Activated CD4-positive, alpha-beta T cell treated with anti-CD3 and anti-CD28 coated beads for 36 hours (primary cell): ENCODE data around the gene NFKB2. TPM values are rescaled to one million over a fixed set of nuclear protein-coding genes. Genes with fewer than 3 reads are reported as not detected.

Experiments used
- ATAC-seq: fragments of 200-7000 bp; cut with Tn5 transposase; one replicate; pipeline ENCODE4 v1.10.0; 2021; ENCODE audit warnings: mild to moderate bottlenecking, moderate library complexity
- CTCF ChIA-PET: fragments of 350-600 bp; sonication (Branson Sonifier 250); formaldehyde crosslinking; loops from one replicate; lab custom pipeline; 2021; ENCODE audit warnings: antibody characterized with exemption; lab: Charles Lee
- POLR2A ChIA-PET: fragments of 350-600 bp; sonication (Branson Sonifier 250); formaldehyde crosslinking; loops from one replicate; lab custom pipeline; 2021; ENCODE audit warnings: antibody characterized with exemption, inconsistent platforms; lab: Charles Lee
- DNase-seq: peaks from one replicate; pipeline ENCODE4 v3.0.0-alpha.2; 2020
- H3K27ac Mint-ChIP-seq: one replicate; pipeline ENCODE4 v1.8.0; 2021; ENCODE audit warnings: mixed read lengths
- H3K27me3 Mint-ChIP-seq: one replicate; pipeline ENCODE4 v1.8.0; 2021; ENCODE audit warnings: mixed read lengths
- H3K36me3 Mint-ChIP-seq: one replicate; pipeline ENCODE4 v1.8.0; 2021; ENCODE audit warnings: low read depth, mixed read lengths
- H3K4me1 Mint-ChIP-seq: one replicate; pipeline ENCODE4 v1.8.0; 2021; ENCODE audit warnings: mixed read lengths
- H3K4me3 Mint-ChIP-seq: one replicate; pipeline ENCODE4 v1.8.0; 2021; ENCODE audit warnings: mild to moderate bottlenecking, moderate library complexity, mixed read lengths
- H3K9me3 Mint-ChIP-seq: one replicate; pipeline ENCODE4 v1.8.0; 2021; ENCODE audit warnings: low read depth, mixed read lengths
- intact Hi-C, 2 experiments: fragments of 100-400 bp; cut with DNase I in 1 of 2; cut with micrococcal nuclease in 1 of 2; formaldehyde crosslinking; loops; one replicate each; pipeline versions ENCODE4 v1.14.2 to v1.15.1; 2022 to 2024; cut with DNase I, micrococcal nuclease
- total RNA-seq, 2 experiments: library from RNA; stranded (reverse); gene quantifications; one replicate each; pipeline ENCODE4 v1.2.3, GENCODE V29; 2021

The NFKB2 gene
- total RNA-seq, 2 experiments from 2014 or later = 228 to 238 TPM

DNA sequence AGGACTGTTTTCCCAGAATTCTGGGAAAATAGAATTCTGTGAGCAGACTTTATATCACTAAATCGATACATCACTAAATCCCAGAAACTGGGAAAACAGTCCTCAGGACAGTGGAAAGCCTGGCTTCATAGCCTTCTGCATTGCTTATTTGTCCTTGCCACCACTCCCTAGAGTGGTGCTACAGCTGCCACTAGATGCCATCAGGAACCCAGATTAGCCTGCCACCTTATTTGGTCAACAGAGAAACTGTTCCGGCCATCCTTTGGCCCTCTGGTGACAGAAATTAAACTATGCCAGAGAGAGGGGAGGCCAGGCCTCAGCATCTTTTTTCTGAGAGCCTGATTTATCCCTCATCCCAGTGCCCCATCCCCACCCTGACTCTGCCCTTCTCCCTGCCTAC is 19.6 kb upstream of the NFKB2 start:
- intact Hi-C loops = loop anchor here in 1 of 2 experiments (5.0 kb wide), 1 partner anchor 206 kb away; no protein-coding TSS in a partner anchor
- no peak overlapping the region for H3K4me3 Mint-ChIP-seq
- DNase-seq (no peak), ATAC-seq (no peak)
- H3K27me3 Mint-ChIP-seq = no peaks in the 10 kb centered on the region
- CTCF ChIA-PET = interaction anchor here (0.6 to 1.5 kb wide), 5 partner anchors 24 to 206 kb away, joined by 3 to 4 read pairs (median 3); no protein-coding TSS in a partner anchor
- H3K4me1 Mint-ChIP-seq = no peaks in the 10 kb centered on the region
- H3K9me3 Mint-ChIP-seq = no peaks in the 10 kb centered on the region
- POLR2A ChIA-PET = no interaction called here
- peaks cover 50% of the 10 kb centered on the region for H3K36me3 Mint-ChIP-seq
- no peak overlapping the region for H3K27ac Mint-ChIP-seq

DNA sequence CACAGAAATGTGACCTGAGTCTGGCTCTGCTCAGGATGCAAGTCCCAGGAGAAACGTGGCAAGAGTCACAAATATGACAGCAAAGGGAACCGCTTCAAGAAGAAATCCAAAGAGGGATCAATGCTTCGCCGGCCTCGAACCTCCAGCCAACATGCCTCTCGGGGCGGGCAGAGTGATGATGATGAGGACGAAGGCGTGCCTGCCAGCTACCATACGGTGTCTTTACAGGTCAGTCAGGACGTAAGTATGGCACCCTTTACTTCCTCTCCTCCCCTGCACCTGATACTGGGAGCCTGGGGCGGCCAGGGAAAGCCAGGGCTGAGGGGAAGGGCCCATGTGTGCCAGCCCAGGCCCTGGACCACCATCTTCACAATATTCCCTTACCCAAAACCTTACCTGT is 18.6 kb upstream of the NFKB2 start:
- Mint-ChIP-seq H3K4me3 (no peak overlapping the region), H3K36me3 (peaks cover 51% of the 10 kb centered on the region), H3K4me1 (no peaks in the 10 kb centered on the region), H3K27me3 (no peaks in the 10 kb centered on the region), H3K9me3 (no peaks in the 10 kb centered on the region), H3K27ac (no peak overlapping the region)
- intact Hi-C loops = loop anchor here in 1 of 2 experiments (5.0 kb wide), 1 partner anchor 205 kb away; no protein-coding TSS in a partner anchor
- ATAC-seq (no peak), DNase-seq (no peak)
- ChIA-PET CTCF (interaction anchor here (0.7 to 1.2 kb wide), 2 partner anchors 36 to 132 kb away, joined by 3 read pairs; partner anchors contain the start of gene GBF1), POLR2A (no interaction called here)

DNA sequence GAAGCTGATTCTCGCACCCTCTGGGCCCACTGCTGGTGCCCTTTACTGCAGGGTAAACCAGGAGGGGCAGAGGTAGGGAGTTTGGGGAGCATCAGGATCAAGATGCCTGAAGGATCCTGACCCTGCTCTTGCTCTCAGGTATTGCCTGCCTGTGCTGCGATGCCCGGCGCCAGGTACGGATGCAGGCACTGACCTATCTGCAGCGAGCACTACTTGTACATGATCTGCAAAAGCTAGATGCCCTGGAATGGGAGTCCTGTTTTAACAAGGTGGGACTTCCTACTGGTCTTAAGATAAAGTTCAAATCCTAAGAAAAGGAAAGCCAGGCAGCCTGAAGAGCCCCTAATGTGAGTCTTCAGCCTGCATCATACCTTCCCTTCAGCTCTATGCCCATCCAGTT is 16.1 kb upstream of the NFKB2 start:
- H3K4me1 Mint-ChIP-seq = peaks cover 2% of the 10 kb centered on the region
- DNase-seq (no peak), ATAC-seq (no peak)
- no peaks in the 10 kb centered on the region for H3K27me3 Mint-ChIP-seq
- H3K4me3 Mint-ChIP-seq = no peak overlapping the region
- H3K36me3 Mint-ChIP-seq = peaks cover 42% of the 10 kb centered on the region
- CTCF ChIA-PET = interaction anchor here (1.0 to 2.4 kb wide), 2 partner anchors 28 to 99 kb away, joined by 3 to 7 read pairs; no protein-coding TSS in a partner anchor
- POLR2A ChIA-PET = interaction anchor here (0.6 kb wide), 1 partner anchor 119 kb away, joined by 3 read pairs; no protein-coding TSS in a partner anchor
- intact Hi-C loops = loop anchor here in 1 of 2 experiments (5.0 kb wide), 1 partner anchor 203 kb away; no protein-coding TSS in a partner anchor
- H3K9me3 Mint-ChIP-seq = no peaks in the 10 kb centered on the region
- no peak overlapping the region for H3K27ac Mint-ChIP-seq

DNA sequence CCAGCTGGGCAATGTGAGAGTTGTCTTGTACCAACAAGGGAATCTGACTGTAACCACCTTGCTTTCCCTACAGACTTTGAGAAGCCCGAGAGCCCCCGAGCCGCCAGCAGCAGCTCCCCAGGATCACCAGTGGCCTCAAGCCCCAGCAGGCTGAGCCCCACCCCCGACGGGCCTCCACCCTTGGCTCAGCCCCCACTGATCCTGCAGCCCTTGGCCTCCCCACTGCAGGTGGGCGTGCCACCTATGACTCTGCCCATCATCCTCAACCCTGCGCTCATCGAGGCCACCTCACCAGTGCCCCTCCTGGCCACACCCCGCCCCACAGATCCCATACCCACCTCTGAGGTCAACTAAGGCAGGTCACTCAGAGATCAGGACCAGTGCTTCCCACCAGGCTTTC is 13.5 kb upstream of the NFKB2 start:
- no peak for DNase-seq
- Mint-ChIP-seq H3K4me1 (peaks cover 2% of the 10 kb centered on the region), H3K27me3 (no peaks in the 10 kb centered on the region), H3K36me3 (peaks cover 30% of the 10 kb centered on the region), H3K9me3 (no peaks in the 10 kb centered on the region), H3K4me3 (no peak overlapping the region), H3K27ac (no peak overlapping the region)
- ChIA-PET CTCF (interaction anchor here (0.7 to 5.1 kb wide), 4 partner anchors 12 to 201 kb away, joined by 3 to 24 read pairs (median 5); partner anchors contain the start of gene NFKB2), POLR2A (interaction anchor here (1.1 kb wide), 1 partner anchor 16 kb away, joined by 5 read pairs; no protein-coding TSS in a partner anchor)
- intact Hi-C loops = no loop called here
- ATAC-seq = no peak

DNA sequence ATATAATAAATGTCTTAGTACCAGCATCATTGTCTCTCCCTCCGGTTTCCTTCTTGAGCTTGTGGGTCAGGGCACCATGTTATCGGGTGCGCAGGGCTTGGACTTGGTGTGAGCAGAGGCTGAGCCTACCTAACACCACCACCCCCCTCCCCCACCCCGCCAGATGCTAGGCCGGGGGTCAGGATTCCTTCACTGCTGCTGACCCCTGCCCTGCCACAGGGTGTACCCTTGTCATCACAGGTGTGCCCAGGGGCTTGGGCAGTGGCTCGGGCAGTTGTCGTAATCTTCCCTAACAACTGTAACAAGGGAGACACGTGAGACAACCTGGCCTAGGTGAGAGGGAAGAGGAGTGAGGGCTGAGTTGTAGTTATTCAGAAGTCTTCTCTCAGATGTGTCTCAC is 12.6 kb upstream of the NFKB2 start:
- peaks cover 30% of the 10 kb centered on the region for H3K36me3 Mint-ChIP-seq
- H3K4me3 Mint-ChIP-seq = no peak overlapping the region
- no peak overlapping the region for H3K27ac Mint-ChIP-seq
- H3K4me1 Mint-ChIP-seq = peaks cover 2% of the 10 kb centered on the region
- intact Hi-C loops = no loop called here
- POLR2A ChIA-PET = no interaction called here
- ATAC-seq (no peak), DNase-seq (no peak)
- CTCF ChIA-PET = interaction anchor here (0.5 to 5.6 kb wide), 6 partner anchors 11 to 210 kb away, joined by 3 to 30 read pairs (median 9); partner anchors contain the start of gene NFKB2
- no peaks in the 10 kb centered on the region for H3K9me3 Mint-ChIP-seq
- no peaks in the 10 kb centered on the region for H3K27me3 Mint-ChIP-seq

DNA sequence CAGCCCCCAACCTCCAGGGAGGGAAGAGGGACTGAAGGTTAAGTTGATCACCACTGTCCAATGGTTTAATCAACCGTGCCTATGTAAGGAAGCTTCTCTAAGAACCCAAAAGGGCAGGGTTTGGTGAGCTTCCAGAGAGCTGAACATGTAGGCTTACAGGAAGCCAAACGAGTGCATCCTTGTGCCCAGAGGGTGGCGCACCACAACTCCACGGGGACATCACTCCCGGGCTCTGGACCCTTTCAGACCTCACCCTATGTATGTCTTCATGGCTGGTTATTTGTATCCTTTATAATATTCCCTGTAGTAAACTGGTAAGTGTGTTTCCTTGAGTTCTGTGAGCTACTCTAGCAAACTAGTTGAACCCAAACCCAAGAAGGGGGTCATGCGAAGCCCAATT is 11.5 kb upstream of the NFKB2 start:
- ATAC-seq (peak; percentile 64), DNase-seq (peak; percentile 51)
- Mint-ChIP-seq H3K4me1 (peaks cover 2% of the 10 kb centered on the region), H3K27ac (no peak overlapping the region), H3K4me3 (no peak overlapping the region), H3K9me3 (no peaks in the 10 kb centered on the region), H3K27me3 (no peaks in the 10 kb centered on the region), H3K36me3 (peaks cover 25% of the 10 kb centered on the region)
- POLR2A ChIA-PET = no interaction called here
- CTCF ChIA-PET = interaction anchor here (0.7 to 5.6 kb wide), 19 partner anchors 10 to 1967 kb away, joined by 3 to 30 read pairs (median 5); partner anchors contain the start of genes FBXL15 and NFKB2
- intact Hi-C loops = no loop called here

DNA sequence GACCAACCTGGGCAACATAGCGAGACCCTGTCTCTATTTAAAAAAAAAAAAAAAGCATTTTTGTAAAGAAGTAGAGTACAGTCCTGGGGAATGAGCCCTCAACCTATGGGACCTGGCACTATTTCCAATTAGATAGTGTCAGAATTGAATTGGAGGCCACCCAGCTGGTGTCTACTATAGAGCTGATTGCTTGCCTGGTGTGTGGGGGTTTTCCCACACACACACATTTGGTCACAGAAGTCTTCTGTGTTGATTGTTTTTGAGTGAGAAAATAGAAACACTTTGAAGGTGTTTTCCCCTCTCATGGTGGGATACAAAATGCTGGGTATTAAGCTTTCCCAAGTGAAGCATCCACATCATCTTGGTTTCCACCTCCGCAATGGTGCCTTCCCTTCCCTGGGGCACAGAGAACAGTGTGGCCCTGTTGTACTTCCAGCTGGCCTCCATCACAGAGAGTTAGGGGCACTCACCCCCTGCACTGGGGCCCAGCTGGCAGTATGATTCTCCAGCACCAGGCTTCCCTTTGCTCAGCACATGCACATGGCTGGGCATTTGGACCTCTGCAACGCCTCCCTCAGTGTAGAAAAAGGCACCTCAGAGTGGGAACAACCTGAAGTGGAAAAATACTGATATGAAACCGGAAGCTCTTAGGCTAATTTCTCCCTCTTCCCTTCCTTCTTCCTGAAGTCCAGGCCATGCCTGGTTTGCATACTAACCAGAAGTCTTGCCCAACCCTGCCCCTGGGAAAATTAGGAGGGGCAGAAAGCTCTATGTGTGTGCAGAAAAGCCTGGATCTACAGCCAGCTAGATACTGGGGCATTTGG is 10.7 kb upstream of the NFKB2 start:
- peaks cover 22% of the 10 kb centered on the region for H3K36me3 Mint-ChIP-seq
- DNase-seq = no peak
- no peak overlapping the region for H3K4me3 Mint-ChIP-seq
- no peaks in the 10 kb centered on the region for H3K9me3 Mint-ChIP-seq
- no peak for ATAC-seq
- H3K4me1 Mint-ChIP-seq = peaks cover 2% of the 10 kb centered on the region
- intact Hi-C loops = no loop called here
- H3K27me3 Mint-ChIP-seq = no peaks in the 10 kb centered on the region
- no peak overlapping the region for H3K27ac Mint-ChIP-seq
- CTCF ChIA-PET = interaction anchor here (0.7 to 5.6 kb wide), 27 partner anchors 9 to 1968 kb away, joined by 3 to 30 read pairs (median 4); partner anchors contain the start of genes CUEDC2, FBXL15 and NFKB2
- POLR2A ChIA-PET = interaction anchor here (0.6 to 1.6 kb wide), 3 partner anchors 9 to 601 kb away, joined by 3 to 4 read pairs (median 4); no protein-coding TSS in a partner anchor

DNA sequence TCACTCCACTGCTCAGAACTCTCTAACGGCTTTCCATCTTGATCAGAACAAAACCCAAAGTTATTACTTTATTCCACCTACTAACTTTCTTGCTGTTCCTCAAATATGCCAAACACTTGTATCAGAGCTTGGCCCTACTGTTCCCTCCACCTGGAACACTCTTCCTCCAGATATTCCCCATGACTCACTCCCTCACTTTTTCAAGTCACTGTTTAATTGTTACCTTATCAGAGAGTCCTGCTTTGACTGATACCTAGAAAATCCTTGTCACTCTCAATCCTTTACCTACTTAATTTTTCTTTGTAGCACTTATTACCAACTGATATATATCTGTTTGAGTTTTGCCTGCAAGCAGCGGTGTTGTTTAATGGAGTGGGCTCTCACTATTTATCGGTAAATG is 5.6 kb upstream of the NFKB2 start:
- CTCF ChIA-PET = interaction anchor here (0.6 to 2.1 kb wide), 6 partner anchors 9 to 222 kb away, joined by 3 to 10 read pairs (median 3); no protein-coding TSS in a partner anchor
- intact Hi-C loops = loop anchor here in 1 of 2 experiments (10.0 kb wide), 1 partner anchor 255 kb away; the partner anchor contains the start of gene TRIM8
- POLR2A ChIA-PET = no interaction called here
- H3K27me3 Mint-ChIP-seq = no peaks in the 10 kb centered on the region
- DNase-seq (no peak), ATAC-seq (no peak)
- H3K4me3 Mint-ChIP-seq = no peak overlapping the region
- H3K4me1 Mint-ChIP-seq = peaks cover 13% of the 10 kb centered on the region
- peaks cover 6% of the 10 kb centered on the region for H3K36me3 Mint-ChIP-seq
- H3K9me3 Mint-ChIP-seq = no peaks in the 10 kb centered on the region
- H3K27ac Mint-ChIP-seq = peak overlapping the region; percentile 5

DNA sequence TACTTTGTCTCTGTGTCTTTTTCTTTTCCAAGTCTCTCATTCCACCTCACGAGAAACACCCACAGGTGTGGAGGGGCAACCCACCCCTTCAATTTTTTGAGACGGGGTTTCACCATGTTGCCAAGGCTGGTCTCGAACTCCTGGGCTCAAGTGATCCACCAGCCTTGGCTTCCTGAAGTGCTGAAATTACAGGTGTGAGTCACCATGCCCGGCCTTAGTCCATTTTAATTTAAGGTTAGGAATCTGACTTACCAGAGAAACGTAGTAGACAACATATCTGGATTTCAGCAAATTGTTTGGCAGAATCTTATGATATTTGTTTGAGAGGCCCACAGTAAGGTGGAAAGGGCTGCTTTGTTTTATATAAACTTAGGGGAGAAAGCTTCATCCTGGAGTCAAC is 3.2 kb upstream of the NFKB2 start:
- CTCF ChIA-PET = interaction anchor here (0.5 to 7.6 kb wide), 9 partner anchors 9 to 161 kb away, joined by 3 to 67 read pairs (median 10); partner anchors contain the start of genes CUEDC2 and FBXL15
- peaks cover 25% of the 10 kb centered on the region for H3K4me1 Mint-ChIP-seq
- no peaks in the 10 kb centered on the region for H3K9me3 Mint-ChIP-seq
- POLR2A ChIA-PET = no interaction called here
- DNase-seq = no peak
- peak overlapping the region; percentile 22 for H3K27ac Mint-ChIP-seq
- intact Hi-C loops = loop anchor here in 1 of 2 experiments (10.0 kb wide), 1 partner anchor 252 kb away; the partner anchor contains the start of gene TRIM8
- no peaks in the 10 kb centered on the region for H3K27me3 Mint-ChIP-seq
- H3K4me3 Mint-ChIP-seq = peak overlapping the region; percentile 95
- no peak for ATAC-seq
- H3K36me3 Mint-ChIP-seq = peaks cover 23% of the 10 kb centered on the region

DNA sequence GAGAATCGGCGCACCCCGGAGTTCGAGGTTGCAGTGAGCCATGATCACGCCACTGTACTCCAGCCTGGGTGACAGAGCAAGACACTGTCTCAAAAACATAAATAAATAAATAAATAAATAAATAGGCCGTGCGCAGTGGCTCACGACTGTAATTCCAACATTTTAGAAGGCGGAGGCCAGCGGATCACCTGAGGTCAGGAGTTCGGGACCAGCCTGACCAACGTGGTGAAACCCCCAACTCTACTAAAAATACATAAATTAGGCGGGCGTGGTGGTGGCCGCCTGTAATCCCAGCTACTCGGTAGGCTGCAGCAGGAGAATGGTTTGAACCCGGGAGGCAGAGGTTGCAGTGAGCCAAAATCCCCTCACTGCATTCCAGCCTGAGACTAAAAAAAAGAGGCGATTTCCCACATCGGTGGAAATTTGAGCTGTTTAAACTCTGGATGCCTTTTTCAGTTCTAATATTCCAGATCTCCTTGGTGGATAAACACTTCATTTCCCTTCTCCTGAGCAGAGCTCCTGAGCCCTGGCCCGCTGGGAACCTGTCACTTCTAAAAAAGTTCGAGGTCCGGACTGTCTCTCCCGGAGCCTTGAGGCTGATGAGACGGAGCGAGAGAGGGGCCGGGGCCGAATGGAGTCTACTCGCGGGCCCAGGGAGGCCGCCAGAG is 2.0 kb upstream of the NFKB2 start:
- intact Hi-C loops = loop anchor here (1.0 to 10.0 kb wide), 21 partner anchors 15 to 321 kb away; partner anchors contain the start of genes ACTR1A (in 2 of the 2), NOLC1 (in 2 of the 2), ARL3 (in 1 of the 2) and CUEDC2 (in 1 of the 2)
- no peak for DNase-seq
- Mint-ChIP-seq H3K4me1 (peaks cover 38% of the 10 kb centered on the region), H3K9me3 (no peaks in the 10 kb centered on the region), H3K27me3 (no peaks in the 10 kb centered on the region), H3K36me3 (peaks cover 36% of the 10 kb centered on the region), H3K27ac (peak overlapping the region; percentile 99), H3K4me3 (peak overlapping the region; percentile 95)
- ChIA-PET POLR2A (interaction anchor here (0.8 to 2.7 kb wide), 7 partner anchors 8 to 86 kb away, joined by 3 to 11 read pairs (median 5); partner anchors contain the start of gene CUEDC2), CTCF (interaction anchor here (0.5 to 7.6 kb wide), 28 partner anchors 10 to 242 kb away, joined by 3 to 67 read pairs (median 4); partner anchors contain the start of genes C10orf95, CUEDC2, FBXL15 and NOLC1)
- no peak for ATAC-seq
